ENCODE data around the gene DUSP3. TPM values are rescaled to one million over a fixed set of nuclear protein-coding genes. Genes with fewer than 3 reads are reported as not detected.

Gene DUSP3
- total RNA-seq, 1 experiment from 2014 or later: 39.7 TPM

- no peak for DNase-seq (ENCODE audit: unreplicated experiment)
- H3K4me3 Mint-ChIP-seq (ENCODE audit: unreplicated experiment): no peak overlapping the region
- TF ChIP-seq CTCF (IDR thresholded peaks at IDR 0.05; ENCODE audit: unreplicated experiment): no peak
- no peaks in the 10 kb centered on the region for H3K27me3 Mint-ChIP-seq (ENCODE audit: insufficient read depth, unreplicated experiment)
- intact Hi-C loops (cut with micrococcal nuclease): no loop called here
- H3K27ac Mint-ChIP-seq (ENCODE audit: low read depth, unreplicated experiment): no peak overlapping the region
- no TSS peak for BruUV-seq (replicated peaks)
- CTCF ChIA-PET: interaction anchor here (0.7 kb wide), 1 partner anchor 21 kb away, joined by 3 read pairs; the partner anchor contains the start of gene CD300LG
- H3K4me1 Mint-ChIP-seq (ENCODE audit: insufficient read depth, unreplicated experiment): no peaks in the 10 kb centered on the region
- POLR2A ChIA-PET: interaction anchor here (1.3 kb wide), 1 partner anchor 47 kb away, joined by 5 read pairs; the partner anchor contains the start of gene DUSP3
- H3K36me3 Mint-ChIP-seq (ENCODE audit: insufficient read depth, unreplicated experiment): peaks cover 56% of the 10 kb centered on the region
- H3K9me3 Mint-ChIP-seq (ENCODE audit: unreplicated experiment): no peaks in the 10 kb centered on the region
Measured at GRCh38 chr17:43825567-43825966, 46.8 kb upstream of the DUSP3 start.

GRCh38 chr17:43823350-43824084 lies 44.7 kb upstream of the DUSP3 start:
- no peaks in the 10 kb centered on the region for H3K4me1 Mint-ChIP-seq (ENCODE audit: insufficient read depth, unreplicated experiment)
- no peak for DNase-seq (ENCODE audit: unreplicated experiment)
- ChIA-PET CTCF (interaction anchor here (0.6 to 1.3 kb wide), 4 partner anchors 10 to 130 kb away, joined by 3 to 4 read pairs (median 3); no protein-coding TSS in a partner anchor), POLR2A (no interaction called here)
- H3K9me3 Mint-ChIP-seq (ENCODE audit: unreplicated experiment): no peaks in the 10 kb centered on the region
- TF ChIP-seq CTCF (IDR thresholded peaks at IDR 0.05; ENCODE audit: unreplicated experiment): no peak
- no TSS peak for BruUV-seq (replicated peaks)
- H3K27ac Mint-ChIP-seq (ENCODE audit: low read depth, unreplicated experiment): no peak overlapping the region
- peaks cover 49% of the 10 kb centered on the region for H3K36me3 Mint-ChIP-seq (ENCODE audit: insufficient read depth, unreplicated experiment)
- H3K27me3 Mint-ChIP-seq (ENCODE audit: insufficient read depth, unreplicated experiment): no peaks in the 10 kb centered on the region
- intact Hi-C loops (cut with micrococcal nuclease): no loop called here
- H3K4me3 Mint-ChIP-seq (ENCODE audit: unreplicated experiment): no peak overlapping the region

GRCh38 chr17:43822570-43823190 lies 43.9 kb upstream of the DUSP3 start:
- Mint-ChIP-seq H3K4me1 (ENCODE audit: insufficient read depth, unreplicated experiment) (no peaks in the 10 kb centered on the region), H3K27ac (ENCODE audit: low read depth, unreplicated experiment) (no peak overlapping the region), H3K9me3 (ENCODE audit: unreplicated experiment) (no peaks in the 10 kb centered on the region), H3K4me3 (ENCODE audit: unreplicated experiment) (no peak overlapping the region), H3K36me3 (ENCODE audit: insufficient read depth, unreplicated experiment) (peaks cover 42% of the 10 kb centered on the region), H3K27me3 (ENCODE audit: insufficient read depth, unreplicated experiment) (no peaks in the 10 kb centered on the region)
- intact Hi-C loops (cut with micrococcal nuclease): no loop called here
- BruUV-seq (replicated peaks): no TSS peak
- TF ChIP-seq CTCF (IDR thresholded peaks at IDR 0.05; ENCODE audit: unreplicated experiment): no peak
- POLR2A ChIA-PET: interaction anchor here (0.8 kb wide), 1 partner anchor 24 kb away, joined by 3 read pairs; no protein-coding TSS in a partner anchor
- DNase-seq (ENCODE audit: unreplicated experiment): no peak
- CTCF ChIA-PET: interaction anchor here (0.6 to 1.3 kb wide), 5 partner anchors 15 to 185 kb away, joined by 3 to 5 read pairs (median 3); no protein-coding TSS in a partner anchor

DNA sequence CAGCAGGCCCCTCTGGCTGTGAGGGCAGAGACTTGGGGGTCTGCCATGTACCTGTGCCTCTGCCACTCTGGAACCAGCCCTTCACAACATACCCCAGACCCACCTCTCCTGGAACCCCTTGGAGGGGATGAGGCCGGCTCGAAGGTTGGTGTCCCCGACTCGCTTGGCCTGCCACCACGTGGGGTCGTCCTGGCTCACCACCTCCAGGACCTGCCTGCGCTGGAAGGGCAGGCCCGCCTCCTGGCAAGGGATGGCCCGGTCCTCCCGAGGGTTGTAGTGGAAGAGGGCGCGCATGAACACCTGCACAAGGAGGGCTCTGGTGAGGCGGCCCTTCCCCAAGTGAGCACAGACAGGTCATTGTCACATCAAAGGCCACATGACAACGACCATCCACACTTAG lies 42.0 kb upstream of the DUSP3 start:
- DNase-seq (ENCODE audit: unreplicated experiment): no peak
- intact Hi-C loops (cut with micrococcal nuclease): no loop called here
- Mint-ChIP-seq H3K27ac (ENCODE audit: low read depth, unreplicated experiment) (peak overlapping the region; percentile 22), H3K27me3 (ENCODE audit: insufficient read depth, unreplicated experiment) (no peaks in the 10 kb centered on the region), H3K36me3 (ENCODE audit: insufficient read depth, unreplicated experiment) (peaks cover 29% of the 10 kb centered on the region), H3K4me3 (ENCODE audit: unreplicated experiment) (no peak overlapping the region), H3K4me1 (ENCODE audit: insufficient read depth, unreplicated experiment) (no peaks in the 10 kb centered on the region), H3K9me3 (ENCODE audit: unreplicated experiment) (no peaks in the 10 kb centered on the region)
- TF ChIP-seq CTCF (IDR thresholded peaks at IDR 0.05; ENCODE audit: unreplicated experiment): no peak
- BruUV-seq (replicated peaks): no TSS peak
- CTCF ChIA-PET: no interaction called here
- POLR2A ChIA-PET: no interaction called here
